Loucy (cell line): ENCODE data around the gene CAMK2G.

Source experiments
- EZH2phosphoT487 ChIP-seq: fragments of 200-600 bp; IDR thresholded peaks from 2 replicates; pipeline ENCODE4 v1.6.1; 2018; ENCODE audit warnings: antibody characterized with exemption, mild to moderate bottlenecking, moderate library complexity, borderline replicate concordance
- TF ChIP-seq, protein P1 (sequence below): fragments of 200-600 bp; sonication (generic); conservative IDR thresholded peaks from 2 replicates; pipeline ENCODE4 v1.5.1; 2014; ENCODE audit warnings: mild to moderate bottlenecking, antibody characterized with exemption, low read length

DNA sequence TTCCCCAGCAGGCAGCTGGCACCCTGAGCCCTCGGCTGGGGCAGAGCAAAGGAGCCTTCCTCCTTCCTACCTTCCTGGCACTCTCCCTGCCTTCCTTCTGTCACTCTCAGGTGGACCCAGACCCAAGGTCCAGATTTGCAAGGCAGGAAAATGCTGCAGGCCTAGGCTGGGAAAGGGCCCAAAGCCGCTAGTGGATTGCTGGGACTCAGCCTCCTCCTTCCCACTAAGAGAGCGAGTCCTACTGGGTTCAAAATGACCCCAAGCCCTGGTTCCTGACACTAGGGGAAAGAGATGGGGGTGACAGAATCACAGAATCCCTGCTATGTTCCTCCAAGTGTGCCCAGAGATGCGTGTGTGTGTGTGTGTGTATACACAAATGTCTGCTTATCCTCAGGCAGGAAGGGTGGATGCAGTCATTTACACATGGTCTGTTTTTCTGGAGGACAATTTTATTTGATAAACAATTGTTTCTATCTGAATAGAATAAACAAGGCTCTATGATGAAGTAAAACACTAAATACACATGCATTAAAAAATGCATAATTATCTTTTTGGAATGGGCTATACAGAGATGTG lies 35.3 kb upstream of the CAMK2G start:
- TF ChIP-seq EZH2phosphoT487, result no peak
- TF ChIP-seq, protein P1, sequence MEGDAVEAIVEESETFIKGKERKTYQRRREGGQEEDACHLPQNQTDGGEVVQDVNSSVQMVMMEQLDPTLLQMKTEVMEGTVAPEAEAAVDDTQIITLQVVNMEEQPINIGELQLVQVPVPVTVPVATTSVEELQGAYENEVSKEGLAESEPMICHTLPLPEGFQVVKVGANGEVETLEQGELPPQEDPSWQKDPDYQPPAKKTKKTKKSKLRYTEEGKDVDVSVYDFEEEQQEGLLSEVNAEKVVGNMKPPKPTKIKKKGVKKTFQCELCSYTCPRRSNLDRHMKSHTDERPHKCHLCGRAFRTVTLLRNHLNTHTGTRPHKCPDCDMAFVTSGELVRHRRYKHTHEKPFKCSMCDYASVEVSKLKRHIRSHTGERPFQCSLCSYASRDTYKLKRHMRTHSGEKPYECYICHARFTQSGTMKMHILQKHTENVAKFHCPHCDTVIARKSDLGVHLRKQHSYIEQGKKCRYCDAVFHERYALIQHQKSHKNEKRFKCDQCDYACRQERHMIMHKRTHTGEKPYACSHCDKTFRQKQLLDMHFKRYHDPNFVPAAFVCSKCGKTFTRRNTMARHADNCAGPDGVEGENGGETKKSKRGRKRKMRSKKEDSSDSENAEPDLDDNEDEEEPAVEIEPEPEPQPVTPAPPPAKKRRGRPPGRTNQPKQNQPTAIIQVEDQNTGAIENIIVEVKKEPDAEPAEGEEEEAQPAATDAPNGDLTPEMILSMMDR, result no peak
